ENCODE results near the gene EXOSC7. TPM values are rescaled to one million over a fixed set of nuclear protein-coding genes. Genes with fewer than 3 reads are reported as not detected.

Gene EXOSC7
- total and polyA plus RNA-seq, 9 of the 15 experiments (the other 6 are each of a cell fraction or from before 2014, with no cell fraction given), result 88.5 to 237 (median 112) TPM

DNA sequence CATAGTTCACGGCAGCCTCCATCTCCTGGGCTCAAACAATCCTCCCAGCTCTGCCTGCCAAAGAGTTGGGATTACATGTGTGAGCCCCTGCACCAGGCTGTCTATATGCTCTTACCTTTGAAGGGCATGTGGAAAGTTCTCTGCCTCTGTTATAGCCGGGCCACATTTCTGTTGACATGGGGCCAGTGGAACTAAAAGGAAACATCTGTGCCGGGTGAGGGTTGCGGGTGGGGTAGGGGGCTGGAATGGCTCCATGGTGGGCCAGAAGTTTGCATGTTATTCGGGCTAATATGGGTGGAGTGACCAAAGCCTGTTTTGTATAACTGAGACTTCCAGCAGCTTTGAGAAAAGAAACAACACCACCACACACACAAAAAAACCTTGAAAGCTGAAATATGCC, 41.8 kb downstream of the EXOSC7 start (continued):
- TF ChIP-seq, protein P1, sequence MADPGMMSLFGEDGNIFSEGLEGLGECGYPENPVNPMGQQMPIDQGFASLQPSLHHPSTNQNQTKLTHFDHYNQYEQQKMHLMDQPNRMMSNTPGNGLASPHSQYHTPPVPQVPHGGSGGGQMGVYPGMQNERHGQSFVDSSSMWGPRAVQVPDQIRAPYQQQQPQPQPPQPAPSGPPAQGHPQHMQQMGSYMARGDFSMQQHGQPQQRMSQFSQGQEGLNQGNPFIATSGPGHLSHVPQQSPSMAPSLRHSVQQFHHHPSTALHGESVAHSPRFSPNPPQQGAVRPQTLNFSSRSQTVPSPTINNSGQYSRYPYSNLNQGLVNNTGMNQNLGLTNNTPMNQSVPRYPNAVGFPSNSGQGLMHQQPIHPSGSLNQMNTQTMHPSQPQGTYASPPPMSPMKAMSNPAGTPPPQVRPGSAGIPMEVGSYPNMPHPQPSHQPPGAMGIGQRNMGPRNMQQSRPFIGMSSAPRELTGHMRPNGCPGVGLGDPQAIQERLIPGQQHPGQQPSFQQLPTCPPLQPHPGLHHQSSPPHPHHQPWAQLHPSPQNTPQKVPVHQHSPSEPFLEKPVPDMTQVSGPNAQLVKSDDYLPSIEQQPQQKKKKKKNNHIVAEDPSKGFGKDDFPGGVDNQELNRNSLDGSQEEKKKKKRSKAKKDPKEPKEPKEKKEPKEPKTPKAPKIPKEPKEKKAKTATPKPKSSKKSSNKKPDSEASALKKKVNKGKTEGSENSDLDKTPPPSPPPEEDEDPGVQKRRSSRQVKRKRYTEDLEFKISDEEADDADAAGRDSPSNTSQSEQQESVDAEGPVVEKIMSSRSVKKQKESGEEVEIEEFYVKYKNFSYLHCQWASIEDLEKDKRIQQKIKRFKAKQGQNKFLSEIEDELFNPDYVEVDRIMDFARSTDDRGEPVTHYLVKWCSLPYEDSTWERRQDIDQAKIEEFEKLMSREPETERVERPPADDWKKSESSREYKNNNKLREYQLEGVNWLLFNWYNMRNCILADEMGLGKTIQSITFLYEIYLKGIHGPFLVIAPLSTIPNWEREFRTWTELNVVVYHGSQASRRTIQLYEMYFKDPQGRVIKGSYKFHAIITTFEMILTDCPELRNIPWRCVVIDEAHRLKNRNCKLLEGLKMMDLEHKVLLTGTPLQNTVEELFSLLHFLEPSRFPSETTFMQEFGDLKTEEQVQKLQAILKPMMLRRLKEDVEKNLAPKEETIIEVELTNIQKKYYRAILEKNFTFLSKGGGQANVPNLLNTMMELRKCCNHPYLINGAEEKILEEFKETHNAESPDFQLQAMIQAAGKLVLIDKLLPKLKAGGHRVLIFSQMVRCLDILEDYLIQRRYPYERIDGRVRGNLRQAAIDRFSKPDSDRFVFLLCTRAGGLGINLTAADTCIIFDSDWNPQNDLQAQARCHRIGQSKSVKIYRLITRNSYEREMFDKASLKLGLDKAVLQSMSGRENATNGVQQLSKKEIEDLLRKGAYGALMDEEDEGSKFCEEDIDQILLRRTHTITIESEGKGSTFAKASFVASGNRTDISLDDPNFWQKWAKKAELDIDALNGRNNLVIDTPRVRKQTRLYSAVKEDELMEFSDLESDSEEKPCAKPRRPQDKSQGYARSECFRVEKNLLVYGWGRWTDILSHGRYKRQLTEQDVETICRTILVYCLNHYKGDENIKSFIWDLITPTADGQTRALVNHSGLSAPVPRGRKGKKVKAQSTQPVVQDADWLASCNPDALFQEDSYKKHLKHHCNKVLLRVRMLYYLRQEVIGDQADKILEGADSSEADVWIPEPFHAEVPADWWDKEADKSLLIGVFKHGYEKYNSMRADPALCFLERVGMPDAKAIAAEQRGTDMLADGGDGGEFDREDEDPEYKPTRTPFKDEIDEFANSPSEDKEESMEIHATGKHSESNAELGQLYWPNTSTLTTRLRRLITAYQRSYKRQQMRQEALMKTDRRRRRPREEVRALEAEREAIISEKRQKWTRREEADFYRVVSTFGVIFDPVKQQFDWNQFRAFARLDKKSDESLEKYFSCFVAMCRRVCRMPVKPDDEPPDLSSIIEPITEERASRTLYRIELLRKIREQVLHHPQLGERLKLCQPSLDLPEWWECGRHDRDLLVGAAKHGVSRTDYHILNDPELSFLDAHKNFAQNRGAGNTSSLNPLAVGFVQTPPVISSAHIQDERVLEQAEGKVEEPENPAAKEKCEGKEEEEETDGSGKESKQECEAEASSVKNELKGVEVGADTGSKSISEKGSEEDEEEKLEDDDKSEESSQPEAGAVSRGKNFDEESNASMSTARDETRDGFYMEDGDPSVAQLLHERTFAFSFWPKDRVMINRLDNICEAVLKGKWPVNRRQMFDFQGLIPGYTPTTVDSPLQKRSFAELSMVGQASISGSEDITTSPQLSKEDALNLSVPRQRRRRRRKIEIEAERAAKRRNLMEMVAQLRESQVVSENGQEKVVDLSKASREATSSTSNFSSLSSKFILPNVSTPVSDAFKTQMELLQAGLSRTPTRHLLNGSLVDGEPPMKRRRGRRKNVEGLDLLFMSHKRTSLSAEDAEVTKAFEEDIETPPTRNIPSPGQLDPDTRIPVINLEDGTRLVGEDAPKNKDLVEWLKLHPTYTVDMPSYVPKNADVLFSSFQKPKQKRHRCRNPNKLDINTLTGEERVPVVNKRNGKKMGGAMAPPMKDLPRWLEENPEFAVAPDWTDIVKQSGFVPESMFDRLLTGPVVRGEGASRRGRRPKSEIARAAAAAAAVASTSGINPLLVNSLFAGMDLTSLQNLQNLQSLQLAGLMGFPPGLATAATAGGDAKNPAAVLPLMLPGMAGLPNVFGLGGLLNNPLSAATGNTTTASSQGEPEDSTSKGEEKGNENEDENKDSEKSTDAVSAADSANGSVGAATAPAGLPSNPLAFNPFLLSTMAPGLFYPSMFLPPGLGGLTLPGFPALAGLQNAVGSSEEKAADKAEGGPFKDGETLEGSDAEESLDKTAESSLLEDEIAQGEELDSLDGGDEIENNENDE (IDR thresholded peaks at IDR 0.05; ENCODE audit: low read depth, low read length), result no peak

Measured in K562 (cell line).